GM21515 (cell line): ENCODE data around the gene ARHGAP5.
A peak's percentile ranks its signal among the peaks of the same experiment; 100 is the strongest.

Experiments used
- ATAC-seq: cut with Tn5 transposase; IDR thresholded peaks from one replicate; pipeline ENCODE4 v1.9.1; 2021; ENCODE audit not compliant: unreplicated experiment

The ARHGAP5 gene

GRCh38 chr14:32074887-32075572 lies 2.1 kb upstream of the ARHGAP5 start:
- ATAC-seq, result no peak

- no peak for ATAC-seq
Measured at GRCh38 chr14:32075672-32076277, 1.3 kb upstream of the ARHGAP5 start.

GRCh38 chr14:32076278-32077080 lies 625 bp upstream of the ARHGAP5 start:
- peak; percentile 51 for ATAC-seq

- ATAC-seq, result peak; percentile 12
Measured at GRCh38 chr14:32078023-32078857, 1.1 kb downstream of the ARHGAP5 start.

- no peak for ATAC-seq
Measured at GRCh38 chr14:32078858-32079216, 1.7 kb downstream of the ARHGAP5 start.

GRCh38 chr14:32079264-32079663 lies 2.2 kb downstream of the ARHGAP5 start:
- no peak for ATAC-seq

- ATAC-seq, result no peak
Measured at GRCh38 chr14:32080001-32080510, 3.0 kb downstream of the ARHGAP5 start.

- no peak for ATAC-seq
Measured at GRCh38 chr14:32081901-32082300, 4.8 kb downstream of the ARHGAP5 start.

- no peak for ATAC-seq
Measured at GRCh38 chr14:32083315-32083624, 6.2 kb downstream of the ARHGAP5 start.

- no peak for ATAC-seq
Measured at GRCh38 chr14:32083789-32084188, 6.7 kb downstream of the ARHGAP5 start.

- no peak for ATAC-seq
Measured at GRCh38 chr14:32085182-32085844, 8.2 kb downstream of the ARHGAP5 start.

GRCh38 chr14:32085845-32086383 lies 8.8 kb downstream of the ARHGAP5 start:
- no peak for ATAC-seq

GRCh38 chr14:32087173-32087861 lies 10.2 kb downstream of the ARHGAP5 start:
- ATAC-seq, result no peak

GRCh38 chr14:32087907-32088306 lies 10.8 kb downstream of the ARHGAP5 start:
- no peak for ATAC-seq

GRCh38 chr14:32090686-32091085 lies 13.6 kb downstream of the ARHGAP5 start:
- ATAC-seq, result no peak

GRCh38 chr14:32099473-32099872 lies 22.4 kb downstream of the ARHGAP5 start:
- ATAC-seq, result no peak

GRCh38 chr14:32100175-32100574 lies 23.1 kb downstream of the ARHGAP5 start:
- ATAC-seq, result no peak

- ATAC-seq, result peak; percentile 75
Measured at GRCh38 chr14:32102152-32102787, 25.2 kb downstream of the ARHGAP5 start.

GRCh38 chr14:32102968-32103367 lies 25.9 kb downstream of the ARHGAP5 start:
- ATAC-seq, result no peak
